Measurements from ENCODE around the gene NFASC.

Gene NFASC

DNA sequence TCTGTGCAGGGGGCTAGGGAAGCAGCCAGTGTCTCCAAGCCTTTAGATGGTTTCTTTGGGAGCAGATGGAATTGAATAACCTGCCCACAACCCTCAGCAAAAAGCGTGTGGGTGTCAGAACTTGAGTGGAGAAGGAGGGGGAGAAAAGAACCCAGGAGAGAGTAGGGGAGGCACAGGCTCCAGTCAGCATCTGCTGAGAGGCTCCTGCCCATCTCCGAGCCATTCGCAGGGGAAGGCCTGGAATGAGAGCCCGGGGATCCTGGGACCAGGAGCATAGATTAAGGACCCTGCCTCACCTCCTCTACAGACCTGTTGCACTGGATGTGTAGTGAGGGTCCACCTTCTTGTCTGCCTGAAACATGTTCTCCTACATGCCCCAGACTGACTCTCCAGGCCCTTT is 197.3 kb downstream of the NFASC start:
- FAIRE-seq = no peak

DNA sequence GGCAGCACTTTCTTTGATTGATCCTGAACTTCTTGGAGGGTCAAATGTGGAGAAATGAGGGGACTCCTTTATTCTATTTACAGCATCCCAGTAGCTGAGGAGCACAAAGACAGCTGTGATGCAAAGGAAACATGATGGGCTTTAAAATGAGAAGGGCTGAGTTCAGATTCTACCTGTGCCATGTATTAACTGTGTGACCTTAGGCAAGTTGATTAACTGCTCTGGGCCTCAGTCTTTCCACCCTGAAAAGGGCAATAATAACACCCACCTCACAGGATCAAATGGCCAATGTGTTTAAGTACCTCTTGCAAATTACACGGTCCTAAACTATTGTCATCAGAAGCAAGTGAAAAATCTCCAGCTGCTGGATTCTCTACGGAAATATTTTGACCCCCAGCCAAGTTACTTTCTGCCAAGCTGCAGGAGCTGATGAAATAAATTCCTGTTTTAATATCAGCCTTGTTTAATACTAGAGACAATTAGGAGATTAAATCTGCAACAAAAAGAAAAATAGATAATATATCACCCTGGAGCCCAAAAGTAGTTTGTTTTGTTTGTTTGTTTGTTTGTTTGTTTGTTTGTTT is 197.9 kb downstream of the NFASC start:
- no peak for FAIRE-seq

DNA sequence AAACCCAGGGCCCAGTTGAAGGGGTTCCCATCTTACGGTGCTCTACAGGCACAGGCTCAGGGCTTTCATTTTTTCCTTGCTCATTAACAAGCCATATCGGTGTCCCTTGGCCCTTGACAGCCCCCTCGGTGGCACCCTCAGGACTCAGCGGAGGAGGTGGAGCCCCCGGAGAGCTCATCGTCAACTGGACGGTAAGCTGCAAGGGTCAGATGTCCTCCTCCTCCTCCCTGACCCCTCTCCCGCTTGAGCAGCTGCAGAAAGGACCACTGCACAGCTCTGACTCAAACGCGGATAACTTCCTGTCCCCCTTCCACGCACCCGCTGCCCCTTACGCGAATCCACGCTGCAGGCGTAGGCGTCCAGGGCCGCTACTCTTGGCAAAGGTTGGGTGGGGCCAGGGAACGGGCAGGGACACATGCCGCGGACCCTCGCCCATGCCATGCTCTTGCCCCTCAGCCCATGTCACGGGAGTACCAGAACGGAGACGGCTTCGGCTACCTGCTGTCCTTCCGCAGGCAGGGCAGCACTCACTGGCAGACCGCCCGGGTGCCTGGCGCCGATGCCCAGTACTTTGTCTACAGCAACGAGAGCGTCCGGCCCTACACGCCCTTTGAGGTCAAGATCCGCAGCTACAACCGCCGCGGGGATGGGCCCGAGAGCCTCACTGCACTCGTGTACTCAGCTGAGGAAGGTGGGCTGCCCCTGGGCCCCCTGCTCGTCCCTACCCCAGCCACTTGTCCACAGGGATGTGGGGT is 198.9 kb downstream of the NFASC start:
- no peak for FAIRE-seq

- FAIRE-seq = no peak
These were observed 200.4 kb downstream of the NFASC start for GRCh38 chr1:205071028-205071409.

- FAIRE-seq = no peak
These were observed 201.1 kb downstream of the NFASC start for GRCh38 chr1:205071801-205072200.

DNA sequence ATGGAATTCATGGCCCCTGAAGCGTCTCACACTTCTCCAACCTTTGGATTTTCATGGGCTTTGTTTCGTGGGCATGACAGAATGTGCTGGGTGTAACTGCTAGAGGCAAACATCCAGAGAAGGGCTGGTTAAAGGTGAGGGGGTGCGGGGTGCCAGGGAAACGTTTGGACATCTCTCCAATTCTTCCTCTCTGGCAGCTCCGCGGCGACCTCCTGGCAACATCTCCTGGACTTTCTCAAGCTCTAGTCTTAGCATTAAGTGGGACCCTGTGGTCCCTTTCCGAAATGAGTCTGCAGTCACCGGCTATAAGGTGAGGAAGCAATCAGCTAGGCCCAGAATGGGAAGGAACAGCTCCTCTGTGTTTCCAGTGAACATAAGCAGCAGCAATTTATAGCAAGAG is 201.6 kb downstream of the NFASC start:
- no peak for FAIRE-seq

Data from endometrium (tissue), 2 donors.